Muscle of leg (tissue), 16 donors: ENCODE data around the gene INF2. TPM values are rescaled to one million over a fixed set of nuclear protein-coding genes. Genes with fewer than 3 reads are reported as not detected.

Source experiments
- DNase-seq: peaks from one replicate; pipeline ENCODE4 v3.0.0; 2013
- H3K27ac ChIP-seq: one replicate; pipeline ENCODE4 v1.5.1; 2013; ENCODE audit warnings: mild to moderate bottlenecking, low read length, control low read depth
- H3K27me3 ChIP-seq: one replicate; pipeline ENCODE4 v1.6.1; 2013; ENCODE audit warnings: low read length; ENCODE audit not compliant: control insufficient read depth, insufficient read depth
- H3K36me3 ChIP-seq: one replicate; pipeline ENCODE4 v1.6.1; 2013; ENCODE audit warnings: low read length; ENCODE audit not compliant: control insufficient read depth, insufficient read depth
- H3K4me1 ChIP-seq: one replicate; pipeline ENCODE4 v1.6.1; 2013; ENCODE audit warnings: low read length; ENCODE audit not compliant: control insufficient read depth, insufficient read depth
- H3K4me3 ChIP-seq: one replicate; pipeline ENCODE4 v1.5.1; 2013; ENCODE audit warnings: low read length, control low read depth
- H3K9me3 ChIP-seq: replicated peaks from 2 replicates; pipeline ENCODE4 v1.6.1; 2013; ENCODE audit warnings: low read depth, low read length; ENCODE audit not compliant: control insufficient read depth
- WGBS: methylation state at CpG from one replicate; pipeline ENCODE4 v1.1.5; 2013; ENCODE audit warnings: missing lambda C conversion rate; ENCODE audit not compliant: insufficient coverage; 5-methylcytosine and 5-hydroxymethylcytosine counted together
- long read RNA-seq, 11 donors: transcript quantifications; one replicate each; lab custom pipeline, GENCODE V29; 2026
- polyA plus RNA-seq, 8 donors: library from polyadenylated mRNA; unstranded; fragments of 120-200 nt; gene quantifications; one replicate each; pipeline versions ENCODE4 v1.2.1 to v1.2.3, GENCODE V29; 2013; ENCODE audit warnings: inconsistent platforms in 1 of 8, low replicate concordance in 1 of 8; ENCODE audit not compliant: insufficient read length in 8 of 8, insufficient read depth in 1 of 8
- total RNA-seq: library from RNA; stranded (reverse); fragments of 120-200 nt; gene quantifications from one replicate; pipeline ENCODE4 v1.2.4, GENCODE V29; 2013

INF2 gene
- total RNA-seq = 31.1 TPM
- polyA plus RNA-seq = 10 to 100 TPM; 36.5 to 63.8 (median 48.8) TPM
- long read RNA-seq, donor 1, full-length matches to known transcripts = 2 of 2 reads
- long read RNA-seq, donor 1, partial matches to known transcripts = 0 of 2 reads
- long read RNA-seq, donor 1, other reads (novel, unspliced or antisense) = 0 of 2 reads
- long read RNA-seq, donor 2 = 0 reads
- long read RNA-seq, donor 3, full-length matches to known transcripts = 8 of 40 reads
- long read RNA-seq, donor 3, partial matches to known transcripts = 32 of 40 reads
- long read RNA-seq, donor 3, other reads (novel, unspliced or antisense) = 0 of 40 reads
- long read RNA-seq, donor 4, partial matches to known transcripts = 24 of 27 reads
- long read RNA-seq, donor 4, other reads (novel, unspliced or antisense) = 0 of 27 reads
- long read RNA-seq, donor 5, full-length matches to known transcripts = 7 of 24 reads
- long read RNA-seq, donor 5, partial matches to known transcripts = 17 of 24 reads
- long read RNA-seq, donor 5, other reads (novel, unspliced or antisense) = 0 of 24 reads
- long read RNA-seq, donor 6, full-length matches to known transcripts = 6 of 12 reads
- long read RNA-seq, donor 6, partial matches to known transcripts = 6 of 12 reads
- long read RNA-seq, donor 6, other reads (novel, unspliced or antisense) = 0 of 12 reads
- long read RNA-seq, donor 7, partial matches to known transcripts = 7 of 10 reads
- long read RNA-seq, donor 7, other reads (novel, unspliced or antisense) = 0 of 10 reads
- long read RNA-seq, donor 8, partial matches to known transcripts = 5 of 6 reads
- long read RNA-seq, donor 8, other reads (novel, unspliced or antisense) = 0 of 6 reads
- long read RNA-seq, donor 9, partial matches to known transcripts = 0 of 1 reads
- long read RNA-seq, donor 9, other reads (novel, unspliced or antisense) = 0 of 1 reads
- long read RNA-seq, donor 10, partial matches to known transcripts = 18 of 20 reads
- long read RNA-seq, donor 10, other reads (novel, unspliced or antisense) = 0 of 20 reads
- long read RNA-seq, donor 11, partial matches to known transcripts = 8 of 10 reads
- long read RNA-seq, donor 11, other reads (novel, unspliced or antisense) = 0 of 10 reads

DNA sequence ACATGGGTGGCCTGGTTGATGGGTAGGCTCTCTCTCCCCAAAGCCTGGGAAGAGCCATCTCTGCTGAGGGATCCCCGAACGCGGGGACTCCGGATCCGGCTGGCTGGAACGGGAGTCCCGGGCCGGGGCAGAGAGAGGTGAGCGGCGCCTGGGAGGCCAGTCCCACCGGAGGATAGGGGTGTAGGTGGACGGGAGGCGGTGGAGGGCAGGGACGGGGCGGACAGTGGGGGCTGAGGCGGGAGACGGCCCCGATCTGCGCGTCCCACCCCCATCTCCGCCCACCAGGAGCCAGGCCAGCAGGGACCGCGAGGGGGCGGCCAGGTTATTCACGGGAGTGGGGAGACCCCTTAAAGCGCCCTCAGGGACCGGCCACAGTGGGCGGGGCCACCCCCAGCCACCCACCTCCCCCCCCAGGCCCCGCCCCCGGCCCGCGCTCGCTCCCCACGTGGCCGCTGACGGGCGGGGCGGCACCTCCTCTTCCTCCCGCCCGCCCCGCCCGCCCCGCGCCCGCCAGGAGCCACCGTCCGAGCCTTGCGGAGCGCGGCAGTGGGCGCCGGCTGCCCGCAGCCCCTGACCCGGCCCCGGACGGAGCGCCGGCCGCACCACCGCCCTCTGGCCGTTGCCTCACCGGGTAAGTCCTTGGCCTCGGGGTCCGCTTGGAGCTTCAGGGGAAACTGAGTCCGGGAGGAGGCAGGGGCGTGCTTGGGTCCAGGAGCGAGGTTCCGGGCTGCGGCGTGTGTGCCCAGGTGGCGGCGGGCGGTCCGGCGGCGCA is at the start of gene INF2:
Gene INF2, plus strand, starts transcription at position 510 of the 772 bp plus-strand sequence. CDS start 11,748 bp downstream, outside the sequence.
- H3K9me3 ChIP-seq = peaks cover 3% of the 10 kb centered on the region
- no peaks in the 10 kb centered on the region for H3K27me3 ChIP-seq
- peaks cover 5% of the 10 kb centered on the region for H3K36me3 ChIP-seq
- peak; percentile 82 for DNase-seq
- H3K27ac ChIP-seq = peak within 1 kb of the TSS; percentile 92
- WGBS = under 1% methylated on average over 49 of the region's 76 CpGs
- peak within 1 kb of the TSS; percentile 64 for H3K4me3 ChIP-seq
- peaks cover 71% of the 10 kb centered on the region for H3K4me1 ChIP-seq

DNA sequence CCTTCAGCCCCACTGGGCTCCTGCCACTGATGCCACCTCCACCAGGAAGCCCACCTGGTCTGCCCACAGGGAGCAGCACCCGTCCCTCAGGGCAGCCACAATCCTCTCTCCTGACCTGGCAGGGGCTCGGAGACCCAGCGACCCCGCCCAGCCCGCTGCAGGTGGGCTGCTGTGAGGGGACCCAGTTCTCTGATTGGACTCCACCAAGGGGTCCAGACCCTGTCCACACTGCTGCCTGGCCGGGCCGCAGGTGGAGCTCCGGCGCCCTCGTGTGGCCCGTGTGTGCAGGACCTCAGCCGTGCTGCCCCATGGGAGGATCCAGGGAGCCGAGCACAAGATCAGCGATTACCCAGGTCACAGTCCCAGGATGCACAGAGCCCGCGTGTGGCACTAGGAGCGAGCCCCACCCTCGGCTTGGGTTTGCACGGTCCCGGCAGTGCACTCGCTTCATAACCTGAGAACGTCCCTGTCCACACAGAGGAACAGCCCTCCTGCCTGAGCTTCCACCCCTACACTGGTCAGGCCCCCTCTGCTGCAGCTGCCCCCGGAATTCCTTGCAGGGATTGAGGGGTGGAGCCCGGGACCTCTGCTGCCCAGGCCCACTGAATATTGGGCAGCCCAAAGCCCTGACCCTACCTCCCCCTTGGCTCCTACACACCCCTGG is 49.4 kb upstream of the INF2 start:
- Histone ChIP-seq H3K27ac (no peak overlapping the region), H3K4me3 (no peak overlapping the region), H3K9me3 (no peaks in the 10 kb centered on the region), H3K27me3 (peaks cover 29% of the 10 kb centered on the region), H3K4me1 (peaks cover 2% of the 10 kb centered on the region), H3K36me3 (no peaks in the 10 kb centered on the region)
- WGBS = 5% methylated on average over 23 of the region's 24 CpGs
- DNase-seq = peak; percentile 64

DNA sequence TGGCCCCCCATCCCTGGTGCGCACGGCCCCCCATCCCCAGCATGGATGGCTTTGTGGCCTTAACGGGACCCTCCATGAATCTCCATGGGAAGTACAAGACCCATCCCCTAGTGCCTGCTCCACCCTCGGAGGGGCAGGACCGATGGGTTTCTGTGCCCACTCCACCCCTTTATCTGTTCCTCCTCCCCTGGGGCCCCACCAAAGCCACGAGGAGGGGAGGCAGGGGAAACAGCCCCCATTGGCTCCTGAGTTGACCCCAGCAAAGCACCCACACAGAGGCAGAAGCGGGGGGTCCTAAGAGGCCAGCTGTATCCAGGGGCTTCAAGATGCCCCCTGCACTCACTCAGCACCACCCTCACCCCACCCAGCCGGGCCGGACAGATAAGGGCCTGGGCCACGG is 48.7 kb upstream of the INF2 start:
- 74% methylated on average over 5 of the region's 10 CpGs for WGBS
- Histone ChIP-seq H3K4me3 (no peak overlapping the region), H3K4me1 (peaks cover 2% of the 10 kb centered on the region), H3K36me3 (no peaks in the 10 kb centered on the region), H3K9me3 (peaks cover 4% of the 10 kb centered on the region), H3K27me3 (peaks cover 32% of the 10 kb centered on the region), H3K27ac (no peak overlapping the region)
- DNase-seq = no peak

DNA sequence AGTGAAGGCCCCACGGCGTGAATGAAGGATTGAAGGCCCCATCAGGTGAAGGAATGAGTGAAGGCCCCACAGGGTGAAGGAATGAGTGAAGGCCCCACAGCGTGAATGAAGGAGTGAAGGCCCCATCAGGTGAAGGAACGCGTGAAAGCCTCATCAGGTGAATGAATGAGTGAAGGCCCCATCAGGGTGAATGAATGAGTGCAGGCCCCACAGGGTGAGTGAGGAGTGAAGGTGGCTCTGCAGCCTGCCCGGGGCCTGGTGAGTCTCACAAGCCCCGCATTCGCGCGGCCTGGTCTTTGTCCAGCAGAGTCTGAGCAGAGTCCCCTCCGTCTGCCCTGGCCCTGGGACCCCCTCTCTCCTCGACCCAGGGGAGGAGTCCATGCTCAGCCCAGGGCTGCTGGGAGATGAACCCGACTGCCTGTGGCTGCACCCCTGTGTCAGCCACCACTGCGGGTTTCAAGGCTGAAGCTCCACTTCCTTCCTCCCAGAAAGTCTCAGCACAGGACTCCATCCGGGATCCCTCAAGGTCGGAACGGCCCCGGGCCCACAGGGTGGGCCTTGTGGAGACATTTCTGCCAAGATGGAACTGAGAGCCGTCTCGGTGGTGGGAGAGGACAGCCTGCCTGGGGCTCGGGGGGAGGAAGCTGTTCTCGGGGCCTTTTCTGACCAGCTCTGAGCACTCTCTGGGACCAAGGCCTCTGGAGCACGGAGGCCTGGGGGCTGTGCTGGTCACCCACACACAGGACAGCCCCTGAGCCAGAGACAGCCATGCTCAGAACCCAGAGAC is 47.5 kb upstream of the INF2 start:
- no peak for DNase-seq
- WGBS = 69% methylated on average over 18 of the region's 23 CpGs
- no peaks in the 10 kb centered on the region for H3K36me3 ChIP-seq
- peaks cover 2% of the 10 kb centered on the region for H3K4me1 ChIP-seq
- peaks cover 25% of the 10 kb centered on the region for H3K27me3 ChIP-seq
- H3K27ac ChIP-seq = no peak overlapping the region
- H3K4me3 ChIP-seq = no peak overlapping the region
- H3K9me3 ChIP-seq = peaks cover 4% of the 10 kb centered on the region

DNA sequence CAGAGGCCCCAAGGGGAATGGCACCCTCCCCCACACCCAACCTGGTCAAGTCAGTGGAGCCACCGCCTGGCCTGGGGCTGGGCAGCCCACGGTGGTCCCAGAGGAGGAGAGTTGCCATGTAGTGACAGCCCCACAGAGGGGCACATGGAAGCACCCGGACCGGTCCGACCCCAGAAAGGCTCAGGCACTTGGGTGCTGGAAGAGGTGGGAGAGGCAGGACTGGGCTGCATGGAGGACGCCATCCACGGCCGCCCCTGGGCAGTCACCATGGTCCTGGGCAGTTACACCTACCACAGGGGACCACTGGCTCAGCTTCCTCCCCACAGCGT is 46.9 kb upstream of the INF2 start:
- no peaks in the 10 kb centered on the region for H3K36me3 ChIP-seq
- DNase-seq = no peak
- no peak overlapping the region for H3K4me3 ChIP-seq
- 100% methylated on average over 1 of the region's 9 CpGs for WGBS
- peaks cover 2% of the 10 kb centered on the region for H3K4me1 ChIP-seq
- H3K27ac ChIP-seq = no peak overlapping the region
- H3K9me3 ChIP-seq = peaks cover 4% of the 10 kb centered on the region
- peaks cover 23% of the 10 kb centered on the region for H3K27me3 ChIP-seq

DNA sequence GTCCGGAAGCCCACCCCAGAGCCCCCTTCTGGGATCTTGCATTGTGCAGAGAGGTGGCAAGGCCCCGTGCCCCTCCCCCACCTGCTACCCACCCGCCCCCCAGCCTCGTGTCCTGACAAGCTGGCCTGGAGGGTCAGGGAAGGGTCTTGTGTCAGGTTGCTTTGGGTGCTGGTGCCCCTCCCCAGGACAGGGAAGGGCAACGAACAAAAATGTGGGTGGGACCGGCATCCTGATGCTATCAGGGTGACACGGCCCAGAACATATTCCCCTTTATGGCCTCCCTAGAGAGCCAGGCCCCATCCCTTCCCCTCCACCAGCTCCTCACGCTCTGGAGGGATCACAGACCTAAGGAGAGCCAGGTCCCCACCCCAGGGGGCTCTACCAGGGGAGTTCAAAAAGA is 46.1 kb upstream of the INF2 start:
- Histone ChIP-seq H3K4me1 (peaks cover 2% of the 10 kb centered on the region), H3K4me3 (no peak overlapping the region), H3K27me3 (peaks cover 22% of the 10 kb centered on the region), H3K27ac (no peak overlapping the region), H3K36me3 (no peaks in the 10 kb centered on the region), H3K9me3 (peaks cover 4% of the 10 kb centered on the region)
- 30% methylated on average over 2 of the region's 8 CpGs for WGBS
- DNase-seq = no peak

DNA sequence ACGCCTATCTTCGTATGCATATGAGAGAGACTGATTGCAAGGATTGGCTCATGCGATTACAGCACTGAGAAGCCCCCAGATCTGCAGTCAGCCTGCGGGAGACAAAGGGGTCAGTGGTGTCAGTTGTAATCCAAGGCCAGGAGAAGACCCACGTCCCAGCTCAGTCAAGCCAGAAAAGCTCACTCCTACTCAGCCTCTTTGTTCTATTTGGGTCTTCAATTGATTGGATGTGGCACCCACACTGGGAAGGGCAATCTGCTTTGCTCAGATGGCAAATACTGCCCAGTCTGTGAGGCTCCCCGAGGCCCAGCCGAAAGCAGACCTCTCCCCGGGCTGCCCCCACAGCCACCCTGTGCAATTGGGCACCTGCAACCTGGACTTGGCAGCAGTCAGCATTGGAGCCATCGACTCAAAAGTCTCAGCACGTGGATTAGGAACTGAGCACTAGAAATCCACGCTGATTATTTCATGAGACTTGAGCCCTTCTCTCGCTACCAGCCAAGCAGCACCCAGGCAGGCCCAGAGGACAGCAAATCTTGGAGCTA is 45.3 kb upstream of the INF2 start:
- no peak overlapping the region for H3K4me3 ChIP-seq
- peaks cover 2% of the 10 kb centered on the region for H3K4me1 ChIP-seq
- no peaks in the 10 kb centered on the region for H3K36me3 ChIP-seq
- H3K27ac ChIP-seq = no peak overlapping the region
- H3K27me3 ChIP-seq = peaks cover 13% of the 10 kb centered on the region
- DNase-seq = no peak
- H3K9me3 ChIP-seq = peaks cover 4% of the 10 kb centered on the region
- WGBS = 58% methylated on average over 9 of the region's 12 CpGs

DNA sequence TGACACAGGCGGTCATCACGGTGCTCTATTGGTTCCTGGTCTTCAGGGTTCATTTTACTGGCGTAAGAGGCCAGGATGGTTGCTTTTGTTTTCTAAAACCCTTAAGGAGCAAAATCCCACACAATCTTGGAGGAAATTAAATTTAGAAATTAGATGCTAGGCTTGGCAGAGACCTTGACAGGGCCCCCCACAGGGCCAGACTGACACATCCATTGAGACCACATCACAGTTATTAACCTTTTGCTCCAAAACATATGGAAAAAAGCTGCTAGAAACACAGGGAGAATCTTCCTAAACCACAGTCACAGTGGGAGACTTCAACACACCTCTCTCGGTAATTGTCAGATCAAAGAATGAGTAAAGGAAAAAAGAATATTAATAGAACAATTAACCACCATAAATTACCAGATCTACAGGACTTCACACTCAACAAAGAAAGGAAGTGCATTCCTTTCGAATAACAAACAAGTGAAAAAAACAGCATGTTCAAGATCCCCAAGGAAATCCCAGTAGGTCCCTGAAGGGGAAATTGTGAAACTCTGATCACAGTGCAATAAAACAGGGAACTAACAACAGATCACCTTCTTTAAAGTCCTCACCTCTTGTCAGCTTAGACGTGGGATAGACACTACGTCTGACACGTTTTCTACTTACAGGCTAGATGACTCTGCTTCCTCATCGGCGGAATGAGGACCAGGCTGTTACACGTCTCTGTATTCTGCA is 44.6 kb upstream of the INF2 start:
- H3K36me3 ChIP-seq = no peaks in the 10 kb centered on the region
- H3K27me3 ChIP-seq = peaks cover 7% of the 10 kb centered on the region
- H3K9me3 ChIP-seq = peaks cover 4% of the 10 kb centered on the region
- H3K4me1 ChIP-seq = peaks cover 3% of the 10 kb centered on the region
- 23% methylated on average over 6 of the region's 11 CpGs for WGBS
- no peak for DNase-seq
- no peak overlapping the region for H3K27ac ChIP-seq
- H3K4me3 ChIP-seq = no peak overlapping the region
